Renal cortex interstitium (tissue), 11 donors: ENCODE data around the gene FAIM2. TPM values are rescaled to one million over a fixed set of nuclear protein-coding genes. Genes with fewer than 3 reads are reported as not detected.

Source experiments
- DNase-seq, 11 donors: peaks; one replicate each; pipeline ENCODE4 v3.0.0-alpha.2; 2013; ENCODE audit warnings: low read depth in 9 of 11, low spot score in 4 of 11; ENCODE audit errors: extremely low read depth in 1 of 11
- polyA plus RNA-seq, 3 donors: library from polyadenylated mRNA; unstranded; fragments of 120-200 nt; gene quantifications; one replicate each; pipeline ENCODE4 v1.2.1, GENCODE V29; 2013; ENCODE audit not compliant: insufficient read length in 3 of 3

The FAIM2 gene
- polyA plus RNA-seq, 3 donors = 2.5 to 6.1 (median 5.6) TPM

DNA sequence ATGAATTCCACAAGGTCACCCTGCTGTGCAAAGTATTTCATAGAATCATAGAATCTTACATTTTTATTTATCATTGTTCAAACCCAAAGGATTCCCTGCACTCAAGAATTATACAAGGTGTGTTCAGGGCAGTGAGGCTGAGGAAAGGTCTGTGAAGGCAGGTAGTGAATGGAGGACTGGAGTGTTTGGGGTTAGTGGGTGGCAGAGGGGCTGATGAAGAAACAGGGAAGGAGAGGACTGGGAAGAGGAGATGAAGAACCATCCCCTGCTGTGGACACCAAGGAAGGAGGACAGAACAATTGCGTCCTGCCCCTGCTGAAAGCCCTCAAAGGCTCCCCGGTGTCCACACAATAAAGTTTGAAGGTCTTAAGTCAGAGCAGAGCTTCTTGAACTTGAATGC is 50.0 kb downstream of the FAIM2 start:
- no peak for DNase-seq

DNA sequence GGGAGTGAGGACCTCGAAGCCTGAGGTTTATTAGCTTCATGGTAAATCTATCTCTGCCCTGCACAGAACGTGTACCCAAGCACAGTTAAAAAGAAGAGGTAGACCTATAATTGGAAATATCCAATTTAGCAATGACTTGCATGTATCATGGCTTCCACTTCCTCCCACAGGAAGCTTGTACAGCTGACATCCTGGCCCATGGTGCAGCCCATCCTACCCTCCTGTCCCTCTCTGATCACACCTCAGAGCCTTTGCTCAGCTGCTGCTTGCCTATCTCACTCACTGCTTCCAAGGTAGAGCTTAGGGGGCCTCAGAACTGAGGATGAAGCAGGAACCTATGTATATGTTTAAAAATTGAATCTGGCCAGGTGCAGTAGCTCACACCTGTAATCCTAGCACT is 56.5 kb downstream of the FAIM2 start:
- no peak for DNase-seq

DNA sequence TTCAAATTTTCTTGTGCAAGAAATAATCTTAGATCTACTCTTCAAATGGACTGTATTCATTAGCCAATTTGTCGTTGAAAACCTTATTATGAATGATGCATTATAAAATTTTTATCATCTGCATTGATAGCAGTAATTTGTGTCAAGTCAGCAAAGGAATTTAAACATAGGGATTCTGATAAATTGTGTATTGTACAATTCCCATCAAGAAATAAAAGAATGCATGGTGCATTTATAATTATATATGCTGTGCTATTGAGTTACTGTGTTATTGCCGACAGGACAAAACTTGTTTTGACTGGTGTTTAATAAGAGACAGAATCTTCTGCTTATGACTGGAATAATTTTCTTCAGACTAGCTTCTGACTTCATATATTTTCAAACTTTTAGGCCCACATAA is 57.7 kb downstream of the FAIM2 start:
- no peak for DNase-seq

DNA sequence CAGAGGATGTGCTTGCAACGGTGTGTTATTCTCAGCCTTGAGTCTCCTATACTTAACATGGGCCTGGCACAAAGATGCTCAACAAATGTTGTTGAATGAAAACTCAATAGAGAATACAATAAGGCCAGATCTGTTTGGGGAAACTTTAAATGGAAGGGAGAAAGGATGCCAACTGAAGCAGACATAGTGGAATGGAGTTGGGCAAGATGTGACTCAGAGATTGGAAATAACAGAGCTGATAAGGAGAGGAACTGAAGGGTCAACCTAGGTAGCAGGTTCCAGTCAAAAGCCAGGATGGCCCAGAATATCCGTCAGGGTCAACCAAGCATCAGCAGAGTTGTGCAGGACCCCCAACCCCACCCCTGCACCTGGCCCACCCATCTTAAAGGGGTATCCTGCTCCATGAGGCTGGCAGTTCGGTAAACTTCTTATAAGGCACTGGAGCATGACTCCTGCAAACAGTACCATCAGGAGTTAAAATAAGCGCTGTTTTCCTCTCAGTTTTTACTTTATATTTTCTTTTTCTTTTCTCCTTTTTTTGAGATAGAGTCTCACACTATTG is 59.7 kb downstream of the FAIM2 start:
- DNase-seq = no peak

DNA sequence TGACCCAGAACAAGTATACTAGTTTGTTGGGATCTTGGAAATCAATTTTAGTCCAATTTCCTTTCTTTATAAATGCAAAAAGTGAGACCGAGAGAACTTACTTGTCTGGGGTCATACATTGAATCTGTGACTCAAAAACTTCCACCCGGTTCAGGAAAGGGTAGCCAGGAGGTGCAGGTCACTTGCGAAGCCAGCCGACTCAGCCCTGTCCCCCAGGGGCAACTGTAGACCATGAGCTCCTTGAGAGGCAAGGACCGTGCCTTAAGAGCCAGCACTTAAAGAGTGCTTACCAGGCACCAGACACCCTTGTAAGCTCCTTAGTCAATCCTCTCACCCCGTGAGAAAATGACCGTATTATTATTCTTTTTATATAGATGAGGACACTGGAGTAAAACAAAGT is 60.3 kb downstream of the FAIM2 start:
- no peak for DNase-seq

DNA sequence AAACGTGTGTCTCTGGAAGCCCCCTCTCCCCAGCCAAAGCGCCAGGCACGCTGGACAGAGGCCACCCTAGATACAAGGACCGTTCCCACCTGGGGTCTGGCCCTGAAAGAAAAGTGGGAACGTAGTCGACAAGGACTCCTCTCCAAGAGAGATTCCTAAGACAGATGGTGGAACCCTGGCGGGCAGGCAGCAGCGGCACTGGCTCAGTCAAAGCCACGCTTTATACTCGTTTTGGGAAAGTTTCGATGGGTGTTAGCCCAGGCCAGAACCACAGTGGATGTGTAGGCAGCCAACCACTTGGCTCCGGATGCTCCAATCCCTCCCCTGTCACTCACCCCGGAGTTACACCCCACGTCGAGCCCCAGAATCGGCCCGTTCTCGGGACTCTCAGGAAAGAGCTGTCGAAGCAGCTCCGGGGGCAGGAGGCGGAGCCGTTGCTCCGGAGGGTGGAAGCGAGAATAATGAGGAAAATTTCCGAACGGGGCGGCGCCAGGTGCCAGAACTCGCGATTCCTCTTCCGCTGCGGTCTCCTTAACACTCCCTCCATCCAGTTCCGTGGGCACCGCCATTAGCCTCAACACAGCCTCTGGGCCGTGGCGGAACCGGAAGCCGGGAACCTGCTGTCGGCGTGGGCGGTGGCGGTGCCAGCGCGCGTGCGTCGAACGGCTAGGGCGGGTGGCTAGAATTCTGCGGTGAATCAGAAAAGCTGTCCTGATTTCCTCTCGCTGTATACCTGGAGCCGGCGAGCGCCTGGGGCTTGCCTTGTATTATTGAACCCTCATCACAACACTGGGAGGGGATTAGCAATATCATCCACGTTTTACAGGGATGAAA is 61.0 kb downstream of the FAIM2 start, which contains the start of gene BCDIN3D:
TSS of gene BCDIN3D (minus strand) at position 588 of the 834 bp plus-strand sequence. CDS start at position 569, 19 bp downstream.
- peak in 9 of 11 donors; percentile 67 to 90 (median 85) for DNase-seq

DNA sequence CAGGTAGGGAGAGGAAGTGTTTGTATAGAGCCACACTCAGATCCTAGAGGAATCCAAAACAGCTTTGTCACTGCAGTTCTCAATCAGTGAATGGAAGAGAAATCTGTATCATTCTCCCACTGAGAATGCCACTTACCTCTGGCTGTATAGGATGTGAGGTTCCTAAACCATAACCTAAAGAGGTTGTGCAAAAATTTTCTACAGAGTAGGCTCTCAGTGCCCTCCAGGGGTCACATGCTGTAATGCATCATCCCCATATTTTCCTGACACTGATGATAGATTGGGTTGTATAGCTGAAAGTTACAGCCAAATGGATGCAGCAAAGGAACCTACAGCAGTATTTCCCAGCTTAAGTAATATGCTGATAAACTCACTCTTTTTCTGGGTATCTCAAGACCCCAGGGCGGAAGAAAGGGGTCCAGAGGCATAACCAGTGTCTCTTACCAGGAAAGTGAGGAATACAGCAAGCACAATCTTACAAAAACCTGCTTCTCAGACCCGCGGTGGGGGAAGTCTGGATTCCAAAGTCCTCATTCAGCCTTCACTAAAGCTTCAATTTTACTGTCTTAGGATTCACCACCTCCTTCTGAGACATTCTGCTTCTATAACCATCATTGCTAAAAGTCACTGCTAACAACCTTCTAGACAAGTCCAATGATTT is 64.6 kb downstream of the FAIM2 start:
- no peak for DNase-seq

DNA sequence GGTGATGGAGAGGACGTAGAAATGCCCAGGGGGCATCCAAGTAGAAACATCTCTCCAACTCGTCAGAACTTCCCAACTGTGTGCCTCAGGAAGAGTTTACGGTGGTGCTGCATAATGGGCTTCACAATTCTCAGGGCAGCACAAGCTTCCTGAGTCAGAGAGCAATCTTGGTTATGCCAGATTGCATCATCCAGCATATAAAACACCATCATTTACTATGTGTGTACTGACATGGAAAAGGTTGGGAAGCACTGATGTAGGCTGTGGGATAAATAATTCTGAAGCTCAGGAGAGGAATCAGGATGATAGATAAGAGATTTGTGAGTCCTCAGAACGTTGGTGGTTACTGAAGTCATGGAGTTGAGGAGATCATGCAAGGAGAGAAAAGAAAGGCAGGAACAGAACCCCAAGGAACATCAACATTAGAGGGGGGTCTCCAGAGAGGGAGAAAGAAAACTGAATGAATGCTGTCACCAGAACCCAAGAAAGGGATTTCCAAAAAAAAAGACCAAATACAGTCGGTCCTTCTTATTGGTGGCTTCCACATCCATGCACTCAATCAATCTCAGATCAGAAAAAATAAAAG is 70.8 kb downstream of the FAIM2 start:
- DNase-seq = no peak

DNA sequence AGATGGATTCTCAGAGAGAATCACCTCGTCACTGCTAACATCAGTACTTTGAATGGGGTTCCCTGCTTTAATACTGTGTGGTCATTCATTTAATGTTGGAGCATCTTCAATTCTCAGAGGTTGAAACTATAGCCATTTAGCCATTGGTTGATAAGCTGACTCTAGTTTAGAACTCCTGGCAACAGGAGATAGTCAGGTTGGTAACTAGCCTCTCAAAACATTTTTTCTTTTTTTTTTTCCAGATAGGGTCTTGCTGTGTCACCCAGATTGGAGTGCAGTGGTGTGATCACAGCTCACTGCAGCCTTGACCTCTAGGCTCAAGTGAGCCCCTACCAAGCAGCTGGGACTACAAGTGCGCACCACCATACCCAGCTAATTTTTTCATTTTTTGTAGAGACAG is 72.0 kb downstream of the FAIM2 start:
- no peak for DNase-seq

DNA sequence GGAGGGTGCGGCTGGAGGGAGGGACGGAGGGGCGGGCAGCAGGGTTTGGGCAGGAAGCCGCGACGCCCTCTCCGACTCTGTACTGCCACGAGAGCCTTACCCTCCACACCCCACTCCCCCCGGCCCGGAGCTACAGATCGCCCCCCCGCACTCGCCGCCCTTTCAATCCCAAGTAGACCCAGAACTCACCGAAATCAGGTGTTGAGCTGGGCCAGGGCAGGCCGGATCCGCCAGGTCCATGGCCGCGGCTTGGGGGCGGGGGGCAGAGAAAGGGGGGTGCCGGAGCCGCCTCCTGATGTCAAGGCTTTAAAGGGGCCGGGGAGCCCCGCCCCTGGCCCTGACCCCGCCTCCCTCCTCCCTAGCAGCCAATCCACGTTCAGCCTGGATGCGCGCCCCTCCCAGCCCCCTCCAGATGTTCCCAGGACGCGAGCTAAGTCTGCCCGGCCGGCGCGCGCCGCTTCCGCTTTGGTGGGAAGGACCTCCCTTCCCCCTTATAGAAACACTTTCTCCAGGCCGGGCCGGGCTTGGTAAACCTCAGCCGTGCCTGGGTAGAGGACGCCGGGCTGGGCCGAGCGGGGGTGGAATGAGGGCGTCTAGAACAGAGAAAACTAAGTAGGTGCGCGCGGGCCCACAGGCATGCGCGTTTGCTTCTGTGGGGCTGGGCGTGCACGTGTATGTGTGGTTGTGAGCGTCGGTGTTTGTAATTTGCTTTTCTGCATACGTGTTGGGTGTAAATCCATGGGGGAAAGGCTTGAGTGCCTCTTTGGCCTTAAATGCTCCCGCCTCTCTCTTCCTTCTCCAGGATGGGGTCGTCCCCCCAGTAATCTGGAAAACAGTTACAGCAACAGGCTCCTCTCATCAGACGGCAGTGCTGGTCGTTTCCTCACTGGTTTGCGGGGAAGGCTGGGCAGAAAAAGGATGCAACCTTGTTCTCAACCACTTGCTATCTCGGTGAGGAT is 75.3 kb downstream of the FAIM2 start, which contains the start of gene NCKAP5L:
TSS of gene NCKAP5L (minus strand) at position 281 of the 959 bp plus-strand sequence. CDS start 24,369 bp downstream, outside the sequence.
- peak; percentile 83 to 97 (median 93) for DNase-seq

DNA sequence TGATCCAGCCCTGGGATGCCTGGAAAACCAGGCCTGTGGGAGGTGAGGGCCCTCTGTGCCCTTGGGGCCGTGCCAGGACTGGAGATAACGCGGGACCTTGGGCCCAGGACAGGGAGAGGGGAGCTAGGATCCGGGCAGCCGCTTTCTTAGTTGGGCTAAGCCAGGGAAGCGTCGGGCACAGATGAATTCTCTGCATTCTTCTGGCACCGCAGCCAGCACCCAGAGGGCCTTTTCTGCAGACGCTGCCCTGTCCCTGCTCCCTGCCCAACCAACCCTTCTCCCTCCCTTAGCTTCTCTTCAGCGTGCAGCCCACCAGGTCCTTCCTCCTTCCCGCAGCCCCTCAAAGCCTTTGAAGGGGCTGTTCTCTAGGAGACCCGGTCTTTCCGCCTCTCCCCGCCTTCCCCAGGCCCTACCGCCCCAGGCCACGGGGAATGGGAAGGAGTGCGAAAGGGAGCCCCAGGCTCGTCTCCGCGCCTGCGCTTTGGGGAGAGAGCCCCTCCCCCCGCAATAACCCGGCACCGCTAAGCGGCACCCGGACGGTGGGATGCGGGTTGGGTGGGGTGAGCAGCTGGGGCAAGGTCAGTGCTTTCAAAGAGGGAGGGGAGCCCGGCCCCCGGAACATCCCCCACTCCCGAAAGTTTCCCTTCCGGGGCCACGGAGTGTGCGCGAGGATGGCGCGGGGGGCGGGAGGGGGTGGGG is 76.2 kb downstream of the FAIM2 start:
- peak in 2 of 11 donors; percentile 59 to 62 for DNase-seq

DNA sequence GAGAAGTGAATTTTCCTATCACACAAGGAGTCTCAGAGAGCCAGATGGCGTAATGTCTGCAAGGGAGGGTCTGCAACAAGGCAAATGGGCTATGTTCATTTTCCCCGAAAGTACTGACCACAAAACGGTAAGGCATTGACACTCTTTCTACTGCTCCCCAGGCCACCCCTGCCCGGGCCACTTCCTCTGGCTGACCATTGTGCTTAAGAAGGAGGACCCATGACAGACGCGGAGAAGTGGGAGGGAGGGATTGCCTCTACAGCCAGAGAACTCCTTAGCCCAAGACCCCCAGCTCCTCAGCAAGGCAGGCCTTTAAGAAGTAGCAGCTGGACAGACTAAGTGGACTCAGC is 76.7 kb downstream of the FAIM2 start:
- no peak for DNase-seq

DNA sequence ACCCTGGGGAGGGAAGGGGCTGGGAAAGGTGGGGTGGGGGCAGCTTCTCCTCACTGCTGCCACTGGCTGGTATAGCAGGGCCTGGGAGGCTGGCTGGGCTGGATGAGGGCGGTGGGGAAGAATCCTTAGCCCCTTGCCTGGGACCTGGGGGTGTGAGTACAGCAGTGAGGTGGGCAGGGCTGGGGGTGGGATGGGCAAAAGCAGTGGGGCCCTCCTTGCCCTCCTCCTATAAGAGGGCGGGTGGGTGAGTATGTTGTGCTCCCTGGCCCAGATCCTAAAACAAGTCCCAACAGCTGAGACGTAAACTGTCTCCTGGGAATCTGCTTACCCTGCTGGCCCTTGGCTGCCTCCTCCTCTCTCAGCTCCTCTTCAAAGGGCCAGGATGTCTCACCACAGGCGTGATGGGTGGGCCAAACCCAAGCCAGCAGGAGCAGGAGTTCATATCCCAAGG is 77.7 kb downstream of the FAIM2 start:
- DNase-seq = no peak

DNA sequence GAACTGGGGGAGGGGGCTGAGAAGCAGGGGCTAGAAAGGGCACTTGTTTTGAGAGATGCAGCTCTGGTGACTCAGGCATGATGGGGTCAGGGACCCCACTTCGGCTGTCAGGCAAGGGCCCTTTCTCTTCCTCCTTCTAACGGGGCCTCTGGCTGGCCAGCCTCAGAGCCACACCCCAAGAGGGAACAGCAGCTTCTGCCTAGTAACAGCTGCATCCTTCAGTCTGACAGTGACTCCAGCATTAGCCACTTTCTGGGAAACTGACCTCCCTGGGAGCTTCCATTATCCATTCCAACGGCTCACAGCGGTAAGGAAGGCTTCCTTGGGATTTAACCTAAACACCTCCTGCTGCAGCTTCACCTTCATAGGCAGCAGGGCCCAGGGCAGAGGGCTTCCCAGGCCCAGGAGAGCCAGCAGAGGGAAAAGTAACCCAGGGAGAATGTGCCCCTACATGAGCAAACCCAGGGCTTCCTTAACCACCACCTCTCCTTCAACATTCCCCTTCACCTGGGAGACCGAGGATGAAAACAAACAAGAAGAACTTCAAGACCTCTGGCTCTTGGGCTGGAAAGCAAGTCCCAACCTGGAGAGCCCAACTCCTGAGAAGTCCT is 78.2 kb downstream of the FAIM2 start:
- no peak for DNase-seq

DNA sequence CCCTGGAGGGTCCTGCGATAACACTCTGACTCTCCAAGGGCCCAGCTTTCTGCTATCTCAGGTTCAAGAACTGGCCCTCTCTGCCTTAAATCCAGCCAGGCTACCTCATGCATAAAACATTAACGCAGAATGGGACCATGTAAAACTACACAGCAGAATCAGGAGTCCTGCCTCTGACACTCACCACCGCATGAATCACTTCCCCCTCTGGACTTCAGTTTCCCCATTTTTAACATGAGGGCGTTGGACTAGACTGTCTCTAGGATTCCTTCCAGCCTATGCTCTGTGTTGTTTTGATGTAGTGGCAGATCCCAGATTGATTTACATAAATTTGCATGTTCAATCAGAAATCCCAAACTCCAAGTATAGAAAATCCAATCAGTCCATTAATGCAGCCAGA is 78.8 kb downstream of the FAIM2 start:
- DNase-seq = no peak

DNA sequence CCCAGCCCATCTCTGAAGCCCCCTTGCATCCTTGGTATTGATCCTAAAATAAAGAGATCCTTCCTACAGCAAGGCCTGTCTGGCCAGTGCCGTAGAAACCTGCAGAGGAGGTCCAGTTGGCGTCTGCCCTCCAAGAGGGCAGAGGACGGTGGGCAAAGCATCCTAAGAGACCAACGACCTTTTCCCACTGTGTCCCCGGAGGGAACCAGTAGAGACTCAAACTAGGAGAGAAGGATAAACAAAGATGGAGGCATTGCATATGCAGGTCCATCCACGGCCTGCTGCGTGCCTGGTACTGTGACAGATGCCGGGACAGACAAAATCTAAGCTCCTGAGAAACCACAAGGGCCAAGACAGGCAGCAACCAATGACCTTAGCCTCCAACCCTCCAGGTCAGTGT is 79.3 kb downstream of the FAIM2 start:
- DNase-seq = no peak

DNA sequence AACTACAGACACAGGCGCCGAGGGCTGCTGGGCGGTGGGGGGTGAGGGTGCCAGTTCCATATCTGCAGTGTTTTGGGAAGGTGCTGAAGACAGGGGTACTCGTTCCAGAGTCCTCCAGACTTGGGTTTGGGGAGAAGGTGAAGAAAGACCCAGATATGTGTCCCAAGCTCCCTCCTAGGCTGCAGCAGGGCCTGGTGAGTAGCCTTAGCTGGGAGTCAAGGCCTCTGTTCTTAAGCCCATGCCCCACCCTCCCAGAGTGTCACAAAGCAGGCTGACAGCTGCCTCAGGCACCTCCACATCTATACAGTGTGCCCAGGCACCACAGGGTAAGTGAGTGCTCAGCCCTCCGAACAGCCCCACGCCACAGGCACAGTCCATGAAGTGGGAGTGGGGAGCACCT is 79.7 kb downstream of the FAIM2 start:
- no peak for DNase-seq

DNA sequence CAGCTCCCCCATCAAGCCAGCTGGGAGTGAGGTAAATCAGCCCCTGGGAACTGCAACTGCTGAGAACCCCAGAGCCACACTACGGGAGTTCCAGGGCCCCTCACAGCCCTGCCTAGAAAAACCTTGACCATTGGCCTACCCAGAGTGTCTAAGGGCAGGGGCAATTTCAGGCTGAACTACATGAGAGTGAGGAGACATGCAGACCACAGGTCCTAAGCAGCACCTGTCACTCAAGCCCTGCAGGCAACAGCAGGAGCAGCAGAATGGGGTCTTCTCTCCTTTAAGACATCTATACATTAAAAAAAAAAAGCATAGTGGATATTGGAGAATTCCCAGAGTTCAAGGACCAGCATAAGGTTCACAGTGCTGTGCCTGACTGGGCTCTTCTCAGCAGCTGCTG is 80.3 kb downstream of the FAIM2 start:
- no peak for DNase-seq
